ENCODE results near the gene CSPG5.

DNA sequence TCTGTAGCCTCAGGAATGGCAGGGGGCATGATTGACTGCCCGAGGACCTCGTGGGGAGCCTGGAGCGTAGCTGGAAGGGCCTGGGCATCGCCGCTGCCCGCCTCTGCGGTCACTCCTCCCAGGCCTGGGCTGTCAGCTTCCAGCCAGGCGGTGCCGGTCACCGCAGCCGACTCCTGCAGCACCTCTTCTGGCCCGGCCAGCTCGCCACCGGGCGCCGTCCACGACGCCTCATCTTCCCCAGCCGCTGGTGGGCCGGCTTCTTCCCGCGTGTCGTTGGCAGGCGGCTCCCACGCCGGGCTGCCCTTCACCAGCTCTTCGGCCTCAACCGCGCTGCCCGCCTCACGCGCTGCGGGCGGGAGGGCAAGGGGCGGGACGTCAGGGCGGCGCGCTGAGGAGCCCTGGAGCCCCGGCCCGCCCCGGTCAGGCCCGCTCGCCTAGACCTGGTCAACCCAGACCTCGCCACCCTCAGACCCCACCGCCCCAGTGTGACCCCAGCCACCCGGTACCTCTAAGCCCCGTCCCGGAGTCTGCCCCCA, 1.0 kb downstream of the CSPG5 start:
- TF ChIP-seq CTCF (optimal IDR thresholded peaks at IDR 0.05 in 1 of 3, IDR thresholded peaks at IDR 0.05 in 1 of 3, conservative IDR thresholded peaks at IDR 0.05 in 1 of 3; ENCODE audit: extremely low read depth in 1 of 3, insufficient read depth in 2 of 3, low read length in 3 of 3) (no peak), EZH2 (IDR thresholded peaks at IDR 0.05; ENCODE audit: low read length) (no peak)
